Left lung (tissue), 10 donors: ENCODE results near the gene HAS3. TPM values are rescaled to one million over a fixed set of nuclear protein-coding genes. Genes with fewer than 3 reads are reported as not detected.
A peak's percentile ranks its signal among the peaks of the same experiment; 100 is the strongest.

Experiments
- ATAC-seq: fragments of 200-7000 bp; cut with Tn5 transposase; one replicate; pipeline ENCODE4 v1.9.1; 2020; ENCODE audit warnings: moderate library complexity
- DNase-seq, 4 donors: peaks; one replicate each; pipeline ENCODE4 v3.0.0-alpha.2; 2013 to 2020
- H3K27ac ChIP-seq, 2 donors: fragments of 200-600 bp; sonication (generic) in 1 of 2; one replicate each; pipeline versions ENCODE4 v1.5.0 to v1.8.0; 2020 to 2021
- H3K27me3 ChIP-seq, 2 donors: fragments of 200-600 bp; sonication (generic) in 1 of 2; one replicate each; pipeline versions ENCODE4 v1.5.0 to v1.8.0; 2020 to 2021
- H3K36me3 ChIP-seq, 2 donors: fragments of 200-600 bp; sonication (generic) in 1 of 2; one replicate each; pipeline versions ENCODE4 v1.5.0 to v1.8.0; 2020 to 2021
- H3K4me1 ChIP-seq, 2 donors: fragments of 200-600 bp; one replicate each; pipeline ENCODE4 v1.8.0; 2021
- H3K4me3 ChIP-seq, 2 donors: fragments of 200-600 bp; sonication (generic) in 1 of 2; one replicate each; pipeline versions ENCODE4 v1.5.0 to v1.8.0; 2020 to 2021; ENCODE audit warnings: mild to moderate bottlenecking in 1 of 2
- H3K9me3 ChIP-seq, 2 donors: fragments of 200-600 bp; sonication (generic) in 1 of 2; one replicate each; pipeline versions ENCODE4 v1.5.0 to v1.8.0; 2020 to 2021
- intact Hi-C, 2 donors: fragments of 100-400 bp; cut with DNase I; formaldehyde crosslinking; loops; one replicate each; pipeline versions ENCODE4 v1.11.2 to v1.14.2; 2022
- polyA plus RNA-seq, 6 donors: library from polyadenylated mRNA; unstranded; fragments of 120-200 nt; gene quantifications; one replicate each; pipeline ENCODE4 v1.2.1, GENCODE V29; 2013; ENCODE audit not compliant: insufficient read length in 6 of 6
- total RNA-seq, 2 donors: library from RNA; stranded (reverse); fragmentation: NEBNext Ultra II Directional; extraction: Animal tissue kit (Norgen Biotek cat#: 25700); gene quantifications; one replicate each; pipeline ENCODE4 v1.2.1, GENCODE V29; 2021
- TF ChIP-seq, protein P1 (sequence below), 2 donors: fragments of 200-600 bp; sonication (generic) in 1 of 2; IDR thresholded peaks; one replicate each; pipeline versions ENCODE4 v1.5.0 to v1.8.0; 2021; ENCODE audit warnings: antibody characterized with exemption in 2 of 2
- donor health status: DM: no; HTN: yes; CAD: no.
- donor health status: DM: no; HTN: no; CAD: no.

HAS3 gene
- total and polyA plus RNA-seq, 8 donors: 13.3 to 202 (median 158) TPM

- H3K4me3 ChIP-seq: no peak overlapping the region
- no peak overlapping the region for H3K27ac ChIP-seq
- peaks cover 0 to 6% of the 10 kb centered on the region in 2 donors for H3K27me3 ChIP-seq
- TF ChIP-seq, protein P1, sequence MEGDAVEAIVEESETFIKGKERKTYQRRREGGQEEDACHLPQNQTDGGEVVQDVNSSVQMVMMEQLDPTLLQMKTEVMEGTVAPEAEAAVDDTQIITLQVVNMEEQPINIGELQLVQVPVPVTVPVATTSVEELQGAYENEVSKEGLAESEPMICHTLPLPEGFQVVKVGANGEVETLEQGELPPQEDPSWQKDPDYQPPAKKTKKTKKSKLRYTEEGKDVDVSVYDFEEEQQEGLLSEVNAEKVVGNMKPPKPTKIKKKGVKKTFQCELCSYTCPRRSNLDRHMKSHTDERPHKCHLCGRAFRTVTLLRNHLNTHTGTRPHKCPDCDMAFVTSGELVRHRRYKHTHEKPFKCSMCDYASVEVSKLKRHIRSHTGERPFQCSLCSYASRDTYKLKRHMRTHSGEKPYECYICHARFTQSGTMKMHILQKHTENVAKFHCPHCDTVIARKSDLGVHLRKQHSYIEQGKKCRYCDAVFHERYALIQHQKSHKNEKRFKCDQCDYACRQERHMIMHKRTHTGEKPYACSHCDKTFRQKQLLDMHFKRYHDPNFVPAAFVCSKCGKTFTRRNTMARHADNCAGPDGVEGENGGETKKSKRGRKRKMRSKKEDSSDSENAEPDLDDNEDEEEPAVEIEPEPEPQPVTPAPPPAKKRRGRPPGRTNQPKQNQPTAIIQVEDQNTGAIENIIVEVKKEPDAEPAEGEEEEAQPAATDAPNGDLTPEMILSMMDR (IDR thresholded peaks at IDR 0.05): no peak
- DNase-seq (peak in 1 of 4 donors; percentile 18), ATAC-seq (no peak)
- peaks cover 0 to 78% of the 10 kb centered on the region in 2 donors for H3K36me3 ChIP-seq
- H3K4me1 ChIP-seq: peaks cover 0 to 10% of the 10 kb centered on the region in 2 donors
- intact Hi-C loops: loop anchor here in 1 of 2 donors (10.0 kb wide), 1 partner anchor 218 kb away; no protein-coding TSS in a partner anchor
- H3K9me3 ChIP-seq: no peaks in the 10 kb centered on the region
Measured at GRCh38 chr16:69113216-69113615, 7.8 kb downstream of the HAS3 start.

- intact Hi-C loops: loop anchor here in 1 of 2 donors (10.0 kb wide), 1 partner anchor 220 kb away; no protein-coding TSS in a partner anchor
- Histone ChIP-seq H3K9me3 (no peaks in the 10 kb centered on the region), H3K36me3 (peaks cover 0 to 86% of the 10 kb centered on the region in 2 donors), H3K4me3 (no peak overlapping the region), H3K27ac (no peak overlapping the region), H3K4me1 (peaks cover 0 to 10% of the 10 kb centered on the region in 2 donors), H3K27me3 (no peaks in the 10 kb centered on the region)
- ATAC-seq (no peak), DNase-seq (peak in 1 of 4 donors; percentile 26)
- TF ChIP-seq, protein P1 (IDR thresholded peaks at IDR 0.05): no peak
Measured at GRCh38 chr16:69114346-69114975, 9.0 kb downstream of the HAS3 start.

DNA sequence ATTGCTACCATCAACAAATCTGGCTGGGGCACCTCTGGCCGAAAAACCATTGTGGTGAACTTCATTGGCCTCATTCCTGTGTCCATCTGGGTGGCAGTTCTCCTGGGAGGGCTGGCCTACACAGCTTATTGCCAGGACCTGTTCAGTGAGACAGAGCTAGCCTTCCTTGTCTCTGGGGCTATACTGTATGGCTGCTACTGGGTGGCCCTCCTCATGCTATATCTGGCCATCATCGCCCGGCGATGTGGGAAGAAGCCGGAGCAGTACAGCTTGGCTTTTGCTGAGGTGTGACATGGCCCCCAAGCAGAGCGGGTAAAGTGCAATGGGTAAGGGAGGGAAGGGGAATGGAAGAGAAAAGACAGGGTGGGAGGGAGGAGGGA is 9.5 kb downstream of the HAS3 start:
- no peak overlapping the region for H3K27ac ChIP-seq
- H3K9me3 ChIP-seq: no peaks in the 10 kb centered on the region

DNA sequence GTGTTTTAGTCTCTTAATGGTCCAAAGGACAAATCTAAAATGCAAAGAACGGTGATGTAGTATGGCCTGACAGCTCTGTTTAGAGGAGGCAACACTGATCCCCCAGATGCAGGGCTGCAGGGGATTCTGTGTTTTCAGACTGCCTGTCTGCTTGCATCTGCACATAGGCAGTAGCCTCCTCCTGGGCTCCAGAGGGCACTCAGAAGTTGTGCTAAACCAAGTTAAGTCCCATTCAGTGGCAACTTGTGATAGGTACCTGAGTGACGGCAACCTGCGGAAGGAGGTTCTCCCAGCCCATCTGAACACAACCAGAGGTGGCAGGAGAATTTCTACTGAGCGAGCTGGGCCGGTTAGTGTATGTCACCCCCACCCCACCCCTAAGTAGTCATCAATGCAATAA is 9.9 kb downstream of the HAS3 start:
- H3K27ac ChIP-seq: no peak overlapping the region
- H3K4me3 ChIP-seq: no peak overlapping the region
- ATAC-seq (no peak), DNase-seq (peak in 1 of 4 donors; percentile 22)
- H3K4me1 ChIP-seq: peaks cover 0 to 10% of the 10 kb centered on the region in 2 donors
- no peaks in the 10 kb centered on the region for H3K9me3 ChIP-seq
- intact Hi-C loops: loop anchor here in 1 of 2 donors (10.0 kb wide), 1 partner anchor 221 kb away; no protein-coding TSS in a partner anchor
- H3K27me3 ChIP-seq: no peaks in the 10 kb centered on the region
- TF ChIP-seq, protein P1 (IDR thresholded peaks at IDR 0.05): no peak
- peaks cover 0 to 86% of the 10 kb centered on the region in 2 donors for H3K36me3 ChIP-seq

More for the DNA sequence above, 9.5 kb downstream of the HAS3 start:
- Histone ChIP-seq H3K4me1 (peaks cover 0 to 10% of the 10 kb centered on the region in 2 donors), H3K36me3 (peaks cover 0 to 86% of the 10 kb centered on the region in 2 donors), H3K27me3 (no peaks in the 10 kb centered on the region), H3K4me3 (no peak overlapping the region)
- DNase-seq: peak in 1 of 4 donors; percentile 14
- TF ChIP-seq, protein P1 (IDR thresholded peaks at IDR 0.05): no peak
- no peak for ATAC-seq
- intact Hi-C loops: loop anchor here in 1 of 2 donors (10.0 kb wide), 1 partner anchor 220 kb away; no protein-coding TSS in a partner anchor

GRCh38 chr16:69115837-69116236 is 10.4 kb downstream of the HAS3 start:
- no peak overlapping the region for H3K4me3 ChIP-seq
- peaks cover 0 to 10% of the 10 kb centered on the region in 2 donors for H3K4me1 ChIP-seq
- intact Hi-C loops: loop anchor here in 1 of 2 donors (10.0 kb wide), 1 partner anchor 221 kb away; no protein-coding TSS in a partner anchor
- TF ChIP-seq, protein P1 (IDR thresholded peaks at IDR 0.05): no peak
- H3K27me3 ChIP-seq: no peaks in the 10 kb centered on the region
- ATAC-seq (no peak), DNase-seq (no peak)
- H3K36me3 ChIP-seq: peaks cover 0 to 87% of the 10 kb centered on the region in 2 donors
- H3K9me3 ChIP-seq: no peaks in the 10 kb centered on the region
- no peak overlapping the region for H3K27ac ChIP-seq
